ENCODE measurements around the gene PDS5A. TPM values are rescaled to one million over a fixed set of nuclear protein-coding genes. Genes with fewer than 3 reads are reported as not detected.
"Not testable (repeated sequence)": the region's sequence is repeated elsewhere in the genome, so short reads cannot be mapped to it uniquely, and the experiment has no call there.

Gene PDS5A
- total RNA-seq, 1 donor from 2014 or later, result 82.1 TPM

DNA sequence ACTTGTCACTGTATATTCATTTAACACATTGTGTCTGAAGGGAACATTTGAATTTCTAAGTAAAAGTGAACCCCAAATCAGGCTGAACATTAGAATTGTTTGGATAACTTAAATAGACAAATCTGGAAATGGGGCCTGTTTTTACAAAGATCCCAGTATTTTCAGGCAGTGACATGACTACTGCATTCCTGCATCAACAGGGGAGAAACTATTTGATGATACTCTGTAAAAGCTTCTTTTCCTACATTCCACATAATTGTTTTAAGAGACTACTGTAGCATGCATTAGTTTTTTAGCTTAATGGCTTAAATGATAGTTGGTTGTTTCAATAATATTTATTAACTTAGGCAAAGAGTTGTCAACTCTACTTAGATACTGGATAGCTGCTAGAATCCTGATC is 127.0 kb downstream of the PDS5A start:
- peaks cover 12% of the 10 kb centered on the region for H3K36me3 Mint-ChIP-seq (ENCODE audit: low read depth)

DNA sequence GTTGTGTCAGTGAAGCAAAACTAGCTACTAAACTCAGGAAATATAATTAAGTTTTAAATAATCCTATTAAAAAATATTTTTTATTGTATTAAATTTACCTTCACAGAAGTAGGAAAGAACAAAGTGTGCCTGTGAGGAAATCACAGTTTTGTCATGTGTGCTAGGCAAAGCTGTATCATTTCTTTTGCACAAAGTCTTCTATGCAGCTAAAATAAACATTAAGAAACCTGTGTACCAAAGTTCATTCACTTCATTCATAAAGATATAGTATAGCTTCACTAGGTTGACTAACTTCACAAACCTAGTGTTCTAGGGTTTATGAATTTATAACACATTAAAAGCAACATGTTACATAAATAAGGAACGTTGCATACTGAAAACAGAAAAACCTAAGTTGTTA is 131.0 kb downstream of the PDS5A start:
- DNase-seq (ENCODE audit: low read depth, low spot score), result no peak
- peaks cover 3% of the 10 kb centered on the region for H3K36me3 Mint-ChIP-seq (ENCODE audit: low read depth)
- H3K27ac Mint-ChIP-seq (ENCODE audit: unreplicated experiment), result no peak overlapping the region
- no peaks in the 10 kb centered on the region for H3K4me1 Mint-ChIP-seq
- no peak overlapping the region for H3K4me3 Mint-ChIP-seq
- H3K9me3 Mint-ChIP-seq, result no peaks in the 10 kb centered on the region
- H3K27me3 Mint-ChIP-seq (ENCODE audit: low read depth), result no peaks in the 10 kb centered on the region
- TF ChIP-seq, protein P1, sequence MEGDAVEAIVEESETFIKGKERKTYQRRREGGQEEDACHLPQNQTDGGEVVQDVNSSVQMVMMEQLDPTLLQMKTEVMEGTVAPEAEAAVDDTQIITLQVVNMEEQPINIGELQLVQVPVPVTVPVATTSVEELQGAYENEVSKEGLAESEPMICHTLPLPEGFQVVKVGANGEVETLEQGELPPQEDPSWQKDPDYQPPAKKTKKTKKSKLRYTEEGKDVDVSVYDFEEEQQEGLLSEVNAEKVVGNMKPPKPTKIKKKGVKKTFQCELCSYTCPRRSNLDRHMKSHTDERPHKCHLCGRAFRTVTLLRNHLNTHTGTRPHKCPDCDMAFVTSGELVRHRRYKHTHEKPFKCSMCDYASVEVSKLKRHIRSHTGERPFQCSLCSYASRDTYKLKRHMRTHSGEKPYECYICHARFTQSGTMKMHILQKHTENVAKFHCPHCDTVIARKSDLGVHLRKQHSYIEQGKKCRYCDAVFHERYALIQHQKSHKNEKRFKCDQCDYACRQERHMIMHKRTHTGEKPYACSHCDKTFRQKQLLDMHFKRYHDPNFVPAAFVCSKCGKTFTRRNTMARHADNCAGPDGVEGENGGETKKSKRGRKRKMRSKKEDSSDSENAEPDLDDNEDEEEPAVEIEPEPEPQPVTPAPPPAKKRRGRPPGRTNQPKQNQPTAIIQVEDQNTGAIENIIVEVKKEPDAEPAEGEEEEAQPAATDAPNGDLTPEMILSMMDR (conservative IDR thresholded peaks at IDR 0.05), result no peak

More for the DNA sequence above, 127.0 kb downstream of the PDS5A start:
- DNase-seq (ENCODE audit: low read depth, low spot score), result no peak
- no peaks in the 10 kb centered on the region for H3K27me3 Mint-ChIP-seq (ENCODE audit: low read depth)
- H3K9me3 Mint-ChIP-seq, result peaks cover under 1% of the 10 kb centered on the region
- no peaks in the 10 kb centered on the region for H3K4me1 Mint-ChIP-seq
- H3K27ac Mint-ChIP-seq (ENCODE audit: unreplicated experiment), result no peak overlapping the region
- no peak overlapping the region for H3K4me3 Mint-ChIP-seq
- TF ChIP-seq, protein P1 (conservative IDR thresholded peaks at IDR 0.05), result no peak

DNA sequence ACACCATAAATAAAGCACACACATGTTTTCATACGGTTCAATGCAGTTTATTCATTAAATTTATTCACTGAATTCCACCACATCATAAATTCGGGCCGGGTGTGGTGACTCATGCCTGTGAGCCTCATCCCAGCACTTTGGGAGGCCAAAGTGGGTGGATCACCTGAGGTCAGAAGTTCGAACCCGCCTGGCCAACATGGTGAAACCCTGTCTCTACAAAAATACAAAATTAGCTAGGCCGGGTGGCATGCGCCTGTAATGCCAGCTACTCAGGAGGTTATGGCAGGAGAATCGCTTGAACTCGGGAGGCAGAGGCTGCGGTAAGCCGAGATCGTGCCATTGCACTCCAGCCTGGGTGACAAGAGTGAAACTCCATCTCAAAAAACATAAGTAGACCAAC is 131.6 kb downstream of the PDS5A start:
- H3K36me3 Mint-ChIP-seq (ENCODE audit: low read depth), result peaks cover 3% of the 10 kb centered on the region
- no peaks in the 10 kb centered on the region for H3K4me1 Mint-ChIP-seq
- no peak overlapping the region for H3K4me3 Mint-ChIP-seq
- no peak for DNase-seq (ENCODE audit: low read depth, low spot score)
- no peaks in the 10 kb centered on the region for H3K27me3 Mint-ChIP-seq (ENCODE audit: low read depth)
- TF ChIP-seq, protein P1 (conservative IDR thresholded peaks at IDR 0.05), result no peak
- H3K9me3 Mint-ChIP-seq, result no peaks in the 10 kb centered on the region
- H3K27ac Mint-ChIP-seq (ENCODE audit: unreplicated experiment), result no peak overlapping the region

DNA sequence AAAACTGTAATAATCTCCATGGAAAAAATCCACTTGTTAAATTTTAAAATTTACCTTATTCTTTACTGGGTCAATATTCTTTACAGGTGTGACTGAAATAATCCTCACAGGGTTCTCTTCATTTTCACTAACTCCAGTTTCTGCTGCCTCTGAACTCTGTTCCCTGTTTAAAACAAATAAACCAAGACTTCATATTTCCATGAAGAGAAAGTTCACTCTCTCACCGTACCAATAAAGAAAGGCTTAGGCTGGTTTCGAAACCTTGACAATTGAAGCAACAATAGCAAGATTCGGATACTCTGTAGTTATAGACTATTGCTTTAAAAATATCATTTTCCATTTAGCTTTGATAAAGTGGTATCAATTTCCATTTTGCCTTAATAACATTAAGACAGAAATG is 135.8 kb downstream of the PDS5A start:
- no peaks in the 10 kb centered on the region for H3K27me3 Mint-ChIP-seq (ENCODE audit: low read depth)
- H3K36me3 Mint-ChIP-seq (ENCODE audit: low read depth), result peaks cover 23% of the 10 kb centered on the region
- H3K27ac Mint-ChIP-seq (ENCODE audit: unreplicated experiment), result no peak overlapping the region
- no peak for DNase-seq (ENCODE audit: low read depth, low spot score)
- H3K9me3 Mint-ChIP-seq, result no peaks in the 10 kb centered on the region
- TF ChIP-seq, protein P1 (conservative IDR thresholded peaks at IDR 0.05), result no peak
- H3K4me1 Mint-ChIP-seq, result no peaks in the 10 kb centered on the region
- H3K4me3 Mint-ChIP-seq, result no peak overlapping the region

DNA sequence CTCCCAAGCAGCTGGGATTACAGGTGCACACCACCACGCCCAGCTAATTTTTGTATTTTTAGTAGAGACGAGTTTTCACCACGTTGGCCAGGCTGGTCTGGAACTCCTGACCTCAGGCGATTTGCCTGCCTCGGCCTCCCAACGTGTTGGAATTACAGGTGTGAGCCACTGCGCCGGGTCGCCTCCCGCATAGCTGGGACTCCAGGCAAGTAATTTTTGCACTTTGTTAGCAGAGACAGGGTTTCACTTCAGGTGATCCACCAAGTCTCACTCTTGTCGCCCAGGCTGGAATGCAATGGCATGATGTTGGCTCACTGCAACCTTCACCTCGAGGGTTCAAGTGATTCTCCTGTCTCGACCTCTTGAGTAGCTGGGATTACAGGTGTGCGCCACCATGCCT is 137.2 kb downstream of the PDS5A start:
- not testable (repeated sequence) for H3K4me1 Mint-ChIP-seq; H3K27ac Mint-ChIP-seq (ENCODE audit: unreplicated experiment); H3K27me3 Mint-ChIP-seq (ENCODE audit: low read depth); DNase-seq (ENCODE audit: low read depth, low spot score); H3K9me3 Mint-ChIP-seq; H3K4me3 Mint-ChIP-seq
- peaks cover 32% of the 10 kb centered on the region for H3K36me3 Mint-ChIP-seq (ENCODE audit: low read depth)

DNA sequence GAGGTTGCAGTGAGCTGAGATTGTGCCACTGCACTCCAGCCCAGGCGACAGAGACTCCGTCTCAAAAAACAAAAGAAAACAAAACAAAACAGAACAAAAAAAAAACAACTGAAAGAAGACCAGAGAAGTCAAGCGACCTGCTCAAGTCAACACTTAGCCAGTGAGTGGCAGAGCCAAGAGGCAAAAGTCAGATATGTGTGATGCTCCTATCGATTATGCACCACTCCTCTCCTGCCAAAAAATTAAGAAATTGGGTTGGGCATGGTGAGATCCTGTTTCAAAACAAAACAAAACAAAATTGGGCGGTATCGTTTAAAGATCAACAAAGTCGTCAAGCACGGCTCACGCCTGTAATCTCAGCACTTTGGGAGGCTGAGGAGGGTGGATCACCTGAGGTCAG is 137.7 kb downstream of the PDS5A start:
- Mint-ChIP-seq H3K36me3 (ENCODE audit: low read depth) (peaks cover 35% of the 10 kb centered on the region), H3K4me1 (no peaks in the 10 kb centered on the region), H3K9me3 (no peaks in the 10 kb centered on the region), H3K27me3 (ENCODE audit: low read depth) (no peaks in the 10 kb centered on the region), H3K4me3 (no peak overlapping the region), H3K27ac (ENCODE audit: unreplicated experiment) (no peak overlapping the region)
- TF ChIP-seq, protein P1 (conservative IDR thresholded peaks at IDR 0.05), result no peak
- DNase-seq (ENCODE audit: low read depth, low spot score), result no peak

DNA sequence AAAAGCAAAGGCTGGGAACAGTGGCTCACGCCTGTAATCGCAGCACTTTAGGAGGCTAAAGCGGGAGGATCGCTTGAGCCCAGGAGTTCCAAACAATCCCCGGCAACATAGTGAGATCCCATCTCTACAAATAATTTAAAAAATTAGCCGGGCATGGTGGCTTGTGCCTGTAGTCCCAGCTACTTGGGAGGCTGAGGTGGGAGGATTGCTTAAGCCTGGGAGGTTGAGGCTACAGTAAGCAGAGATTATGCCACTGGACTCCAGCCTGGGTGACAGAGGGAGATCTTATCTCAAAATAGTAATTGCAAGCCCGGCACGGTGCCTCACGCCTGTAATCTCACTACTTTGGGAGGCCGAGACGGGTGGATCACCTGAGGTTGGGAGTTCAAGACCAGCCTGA is 139.3 kb downstream of the PDS5A start:
- not testable (repeated sequence) for H3K9me3 Mint-ChIP-seq; DNase-seq (ENCODE audit: low read depth, low spot score)

More for the DNA sequence above, 139.3 kb downstream of the PDS5A start:
- H3K4me1 Mint-ChIP-seq; H3K27ac Mint-ChIP-seq (ENCODE audit: unreplicated experiment); H3K4me3 Mint-ChIP-seq; H3K27me3 Mint-ChIP-seq (ENCODE audit: low read depth): not testable (repeated sequence)
- peaks cover 44% of the 10 kb centered on the region for H3K36me3 Mint-ChIP-seq (ENCODE audit: low read depth)
